ENCODE results near the gene TRIM33.

Gene TRIM33

DNA sequence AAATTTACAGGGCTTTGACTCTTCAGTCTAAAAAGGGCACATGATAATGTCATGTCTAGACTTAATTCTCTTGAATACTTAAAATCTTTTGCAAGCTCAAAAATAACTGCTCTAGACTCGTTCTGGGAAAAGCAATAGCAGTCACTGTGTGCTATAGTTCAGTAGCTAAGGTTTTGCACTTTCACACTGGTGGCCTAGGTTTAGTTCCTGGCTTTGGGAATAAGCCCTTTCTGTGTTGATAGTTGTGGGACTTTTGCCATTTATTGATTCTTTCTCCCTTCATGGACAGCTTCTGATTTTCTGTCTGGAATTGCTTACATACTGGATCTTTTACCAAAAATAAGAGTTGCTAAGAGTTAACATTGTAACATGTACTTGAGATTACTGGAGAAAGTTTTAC is 151.2 kb downstream of the TRIM33 start:
- no peaks in the 10 kb centered on the region for H3F3A ChIP-seq (ENCODE audit: insufficient read depth, low read length)
- no peaks in the 10 kb centered on the region for H4K20me1 ChIP-seq (ENCODE audit: insufficient read depth, low read length)
- no peaks in the 10 kb centered on the region for H3K36me3 ChIP-seq (replicated peaks; ENCODE audit: insufficient read depth, low read length)
- no peak overlapping the region for H3K9ac ChIP-seq (ENCODE audit: low read length)
- no peaks in the 10 kb centered on the region for H3K9me3 ChIP-seq (replicated peaks; ENCODE audit: insufficient read depth, low read length)
- H2AFZ ChIP-seq (ENCODE audit: low read length), result no peak overlapping the region
- H3K4me3 ChIP-seq (ENCODE audit: low read length), result no peak overlapping the region
- H3K9me2 ChIP-seq (replicated peaks; ENCODE audit: insufficient read depth, low read length), result no peaks in the 10 kb centered on the region
- no peaks in the 10 kb centered on the region for H3K79me2 ChIP-seq (ENCODE audit: low read length)
- H3K4me1 ChIP-seq (ENCODE audit: low read length), result no peaks in the 10 kb centered on the region
- no peak overlapping the region for H3K27ac ChIP-seq (ENCODE audit: low read length)
- no peaks in the 10 kb centered on the region for H3K27me3 ChIP-seq (replicated peaks; ENCODE audit: insufficient read depth, low read length)
- TF ChIP-seq, protein P1, sequence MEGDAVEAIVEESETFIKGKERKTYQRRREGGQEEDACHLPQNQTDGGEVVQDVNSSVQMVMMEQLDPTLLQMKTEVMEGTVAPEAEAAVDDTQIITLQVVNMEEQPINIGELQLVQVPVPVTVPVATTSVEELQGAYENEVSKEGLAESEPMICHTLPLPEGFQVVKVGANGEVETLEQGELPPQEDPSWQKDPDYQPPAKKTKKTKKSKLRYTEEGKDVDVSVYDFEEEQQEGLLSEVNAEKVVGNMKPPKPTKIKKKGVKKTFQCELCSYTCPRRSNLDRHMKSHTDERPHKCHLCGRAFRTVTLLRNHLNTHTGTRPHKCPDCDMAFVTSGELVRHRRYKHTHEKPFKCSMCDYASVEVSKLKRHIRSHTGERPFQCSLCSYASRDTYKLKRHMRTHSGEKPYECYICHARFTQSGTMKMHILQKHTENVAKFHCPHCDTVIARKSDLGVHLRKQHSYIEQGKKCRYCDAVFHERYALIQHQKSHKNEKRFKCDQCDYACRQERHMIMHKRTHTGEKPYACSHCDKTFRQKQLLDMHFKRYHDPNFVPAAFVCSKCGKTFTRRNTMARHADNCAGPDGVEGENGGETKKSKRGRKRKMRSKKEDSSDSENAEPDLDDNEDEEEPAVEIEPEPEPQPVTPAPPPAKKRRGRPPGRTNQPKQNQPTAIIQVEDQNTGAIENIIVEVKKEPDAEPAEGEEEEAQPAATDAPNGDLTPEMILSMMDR (IDR thresholded peaks at IDR 0.05; ENCODE audit: low read length), result no peak
- TF ChIP-seq EZH2phosphoT487 (IDR thresholded peaks at IDR 0.05; ENCODE audit: low read length) (no peak), EZH2 (optimal IDR thresholded peaks at IDR 0.05; ENCODE audit: low read depth, low read length) (no peak)
- no peak for DNase-seq
- no peak overlapping the region for H3K4me2 ChIP-seq (ENCODE audit: low read depth, low read length)

DNA sequence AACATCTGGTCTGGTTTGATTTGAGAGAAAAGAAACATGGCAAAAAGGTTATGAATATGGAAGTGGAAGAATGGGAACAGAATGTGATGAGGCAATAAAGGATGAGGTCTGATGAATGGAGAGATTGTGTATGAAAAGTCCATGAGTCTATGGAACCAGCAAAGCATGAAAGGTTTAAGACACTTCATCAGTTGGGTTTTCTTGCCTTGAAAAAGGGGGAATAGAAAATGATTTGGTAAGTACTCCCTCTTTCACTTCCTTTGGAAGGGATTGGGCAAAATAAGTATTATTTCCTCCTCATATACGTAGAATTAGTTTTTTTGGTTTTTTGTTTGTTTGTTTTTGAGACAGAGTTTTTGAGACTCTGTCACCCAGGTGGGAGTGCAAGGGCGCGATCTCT is 155.8 kb downstream of the TRIM33 start:
- Histone ChIP-seq H3K36me3 (replicated peaks; ENCODE audit: insufficient read depth, low read length) (no peaks in the 10 kb centered on the region), H3K9ac (ENCODE audit: low read length) (no peak overlapping the region), H3K4me2 (ENCODE audit: low read depth, low read length) (no peak overlapping the region), H3K4me3 (ENCODE audit: low read length) (no peak overlapping the region), H3K4me1 (ENCODE audit: low read length) (no peaks in the 10 kb centered on the region), H3K9me3 (replicated peaks; ENCODE audit: insufficient read depth, low read length) (no peaks in the 10 kb centered on the region), H4K20me1 (ENCODE audit: insufficient read depth, low read length) (no peaks in the 10 kb centered on the region), H3K9me2 (replicated peaks; ENCODE audit: insufficient read depth, low read length) (no peaks in the 10 kb centered on the region), H3F3A (ENCODE audit: insufficient read depth, low read length) (no peaks in the 10 kb centered on the region), H3K79me2 (ENCODE audit: low read length) (no peaks in the 10 kb centered on the region), H2AFZ (ENCODE audit: low read length) (no peak overlapping the region), H3K27ac (ENCODE audit: low read length) (no peak overlapping the region), H3K27me3 (replicated peaks; ENCODE audit: insufficient read depth, low read length) (no peaks in the 10 kb centered on the region)
- no peak for DNase-seq
- TF ChIP-seq, protein P1 (IDR thresholded peaks at IDR 0.05; ENCODE audit: low read length), result no peak
- TF ChIP-seq EZH2 (optimal IDR thresholded peaks at IDR 0.05; ENCODE audit: low read depth, low read length) (no peak), EZH2phosphoT487 (IDR thresholded peaks at IDR 0.05; ENCODE audit: low read length) (no peak)

DNA sequence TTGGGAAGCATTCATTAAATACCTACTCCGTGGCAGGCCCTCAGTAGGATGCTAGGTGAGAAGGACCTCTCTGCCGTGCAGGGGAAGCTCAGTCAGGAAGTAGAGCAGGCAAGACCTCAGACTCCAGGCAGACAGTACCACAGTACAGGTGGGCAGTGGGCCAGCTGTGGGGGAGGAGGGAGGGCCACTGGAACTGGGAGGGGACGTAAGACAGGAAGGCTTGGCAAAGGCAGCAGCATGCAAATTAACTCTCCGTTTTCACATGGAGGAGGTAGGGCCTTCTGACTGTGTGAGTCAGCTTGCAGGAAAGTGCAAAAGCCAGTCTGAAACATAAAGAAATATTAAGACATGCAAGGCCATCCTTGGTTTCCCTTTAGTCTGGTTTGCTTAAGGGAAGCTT is 157.7 kb downstream of the TRIM33 start:
- Histone ChIP-seq H3K4me3 (ENCODE audit: low read length) (no peak overlapping the region), H3K4me1 (ENCODE audit: low read length) (no peaks in the 10 kb centered on the region), H3F3A (ENCODE audit: insufficient read depth, low read length) (no peaks in the 10 kb centered on the region), H3K27me3 (replicated peaks; ENCODE audit: insufficient read depth, low read length) (no peaks in the 10 kb centered on the region), H3K27ac (ENCODE audit: low read length) (no peak overlapping the region), H3K9me3 (replicated peaks; ENCODE audit: insufficient read depth, low read length) (no peaks in the 10 kb centered on the region), H2AFZ (ENCODE audit: low read length) (no peak overlapping the region), H3K79me2 (ENCODE audit: low read length) (no peaks in the 10 kb centered on the region), H3K4me2 (ENCODE audit: low read depth, low read length) (no peak overlapping the region), H3K9me2 (replicated peaks; ENCODE audit: insufficient read depth, low read length) (no peaks in the 10 kb centered on the region), H3K36me3 (replicated peaks; ENCODE audit: insufficient read depth, low read length) (no peaks in the 10 kb centered on the region), H3K9ac (ENCODE audit: low read length) (no peak overlapping the region), H4K20me1 (ENCODE audit: insufficient read depth, low read length) (no peaks in the 10 kb centered on the region)
- TF ChIP-seq EZH2 (optimal IDR thresholded peaks at IDR 0.05; ENCODE audit: low read depth, low read length) (no peak), EZH2phosphoT487 (IDR thresholded peaks at IDR 0.05; ENCODE audit: low read length) (no peak)
- TF ChIP-seq, protein P1 (IDR thresholded peaks at IDR 0.05; ENCODE audit: low read length), result no peak
- DNase-seq, result no peak

Measured in MM.1S (cell line).